ENCODE measurements around the gene TRAM2.

DNA sequence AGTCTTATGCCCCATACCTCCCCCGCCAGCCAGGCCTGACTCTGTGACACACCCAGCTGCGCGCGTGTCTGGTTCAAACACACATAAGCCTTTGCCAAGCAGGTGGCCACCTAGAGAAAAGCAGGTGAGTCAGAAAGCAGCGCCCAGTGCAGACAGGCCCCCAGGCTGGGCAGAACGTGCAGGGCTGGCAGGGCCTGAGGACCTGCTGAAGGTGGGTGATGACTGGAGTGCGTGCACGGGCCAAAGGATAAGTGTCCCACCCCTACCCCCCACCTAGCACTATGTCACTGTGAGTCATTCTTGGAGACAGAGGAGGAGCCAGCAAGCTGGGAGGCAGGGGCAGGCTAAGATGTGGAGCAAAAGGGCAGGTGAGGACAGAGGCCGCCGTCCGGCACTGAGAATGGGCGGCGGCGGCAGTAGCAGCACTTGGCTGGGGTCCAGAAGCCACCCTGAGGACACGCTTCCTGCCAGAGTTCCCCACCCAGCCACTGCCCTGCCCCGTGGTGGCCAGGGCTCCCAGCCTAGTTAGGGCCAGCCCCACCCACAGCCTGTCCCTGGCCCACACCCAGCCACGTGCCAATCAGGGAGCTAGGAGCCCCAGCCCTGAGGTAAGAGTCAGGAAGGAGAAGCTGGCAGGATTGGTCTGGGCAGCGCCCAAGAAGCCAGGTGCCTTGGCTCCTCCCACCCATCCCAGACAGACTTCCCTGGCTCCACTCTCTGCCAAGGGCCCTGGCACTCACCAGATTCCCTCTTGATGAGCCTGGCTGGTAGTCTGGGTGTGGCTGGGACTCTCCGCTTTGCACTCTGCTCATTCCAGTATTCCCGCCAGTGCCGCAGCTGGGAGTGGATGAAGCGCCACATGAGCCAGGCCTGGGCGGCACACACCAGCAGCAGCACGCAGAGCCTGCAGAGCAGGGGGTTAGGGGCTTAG lies 72.7 kb downstream of the TRAM2 start:
- TF ChIP-seq, protein P1, sequence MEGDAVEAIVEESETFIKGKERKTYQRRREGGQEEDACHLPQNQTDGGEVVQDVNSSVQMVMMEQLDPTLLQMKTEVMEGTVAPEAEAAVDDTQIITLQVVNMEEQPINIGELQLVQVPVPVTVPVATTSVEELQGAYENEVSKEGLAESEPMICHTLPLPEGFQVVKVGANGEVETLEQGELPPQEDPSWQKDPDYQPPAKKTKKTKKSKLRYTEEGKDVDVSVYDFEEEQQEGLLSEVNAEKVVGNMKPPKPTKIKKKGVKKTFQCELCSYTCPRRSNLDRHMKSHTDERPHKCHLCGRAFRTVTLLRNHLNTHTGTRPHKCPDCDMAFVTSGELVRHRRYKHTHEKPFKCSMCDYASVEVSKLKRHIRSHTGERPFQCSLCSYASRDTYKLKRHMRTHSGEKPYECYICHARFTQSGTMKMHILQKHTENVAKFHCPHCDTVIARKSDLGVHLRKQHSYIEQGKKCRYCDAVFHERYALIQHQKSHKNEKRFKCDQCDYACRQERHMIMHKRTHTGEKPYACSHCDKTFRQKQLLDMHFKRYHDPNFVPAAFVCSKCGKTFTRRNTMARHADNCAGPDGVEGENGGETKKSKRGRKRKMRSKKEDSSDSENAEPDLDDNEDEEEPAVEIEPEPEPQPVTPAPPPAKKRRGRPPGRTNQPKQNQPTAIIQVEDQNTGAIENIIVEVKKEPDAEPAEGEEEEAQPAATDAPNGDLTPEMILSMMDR (IDR thresholded peaks at IDR 0.05), result no peak
- no peak for TF ChIP-seq POLR2A (IDR thresholded peaks at IDR 0.05)
- peak in 2 of 3 donors; percentile 21 to 74 for TF ChIP-seq POLR2AphosphoS5 (IDR thresholded peaks at IDR 0.05)

All from suprapubic skin (tissue), 4 donors.